ENCODE data around the gene RAB3GAP2. TPM values are rescaled to one million over a fixed set of nuclear protein-coding genes. Genes with fewer than 3 reads are reported as not detected.

The RAB3GAP2 gene, protein sequence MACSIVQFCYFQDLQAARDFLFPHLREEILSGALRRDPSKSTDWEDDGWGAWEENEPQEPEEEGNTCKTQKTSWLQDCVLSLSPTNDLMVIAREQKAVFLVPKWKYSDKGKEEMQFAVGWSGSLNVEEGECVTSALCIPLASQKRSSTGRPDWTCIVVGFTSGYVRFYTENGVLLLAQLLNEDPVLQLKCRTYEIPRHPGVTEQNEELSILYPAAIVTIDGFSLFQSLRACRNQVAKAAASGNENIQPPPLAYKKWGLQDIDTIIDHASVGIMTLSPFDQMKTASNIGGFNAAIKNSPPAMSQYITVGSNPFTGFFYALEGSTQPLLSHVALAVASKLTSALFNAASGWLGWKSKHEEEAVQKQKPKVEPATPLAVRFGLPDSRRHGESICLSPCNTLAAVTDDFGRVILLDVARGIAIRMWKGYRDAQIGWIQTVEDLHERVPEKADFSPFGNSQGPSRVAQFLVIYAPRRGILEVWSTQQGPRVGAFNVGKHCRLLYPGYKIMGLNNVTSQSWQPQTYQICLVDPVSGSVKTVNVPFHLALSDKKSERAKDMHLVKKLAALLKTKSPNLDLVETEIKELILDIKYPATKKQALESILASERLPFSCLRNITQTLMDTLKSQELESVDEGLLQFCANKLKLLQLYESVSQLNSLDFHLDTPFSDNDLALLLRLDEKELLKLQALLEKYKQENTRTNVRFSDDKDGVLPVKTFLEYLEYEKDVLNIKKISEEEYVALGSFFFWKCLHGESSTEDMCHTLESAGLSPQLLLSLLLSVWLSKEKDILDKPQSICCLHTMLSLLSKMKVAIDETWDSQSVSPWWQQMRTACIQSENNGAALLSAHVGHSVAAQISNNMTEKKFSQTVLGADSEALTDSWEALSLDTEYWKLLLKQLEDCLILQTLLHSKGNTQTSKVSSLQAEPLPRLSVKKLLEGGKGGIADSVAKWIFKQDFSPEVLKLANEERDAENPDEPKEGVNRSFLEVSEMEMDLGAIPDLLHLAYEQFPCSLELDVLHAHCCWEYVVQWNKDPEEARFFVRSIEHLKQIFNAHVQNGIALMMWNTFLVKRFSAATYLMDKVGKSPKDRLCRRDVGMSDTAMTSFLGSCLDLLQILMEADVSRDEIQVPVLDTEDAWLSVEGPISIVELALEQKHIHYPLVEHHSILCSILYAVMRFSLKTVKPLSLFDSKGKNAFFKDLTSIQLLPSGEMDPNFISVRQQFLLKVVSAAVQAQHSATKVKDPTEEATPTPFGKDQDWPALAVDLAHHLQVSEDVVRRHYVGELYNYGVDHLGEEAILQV (N-terminal part only)
- total RNA-seq: 15.6 and 21.6 TPM in 2 replicates

DNA sequence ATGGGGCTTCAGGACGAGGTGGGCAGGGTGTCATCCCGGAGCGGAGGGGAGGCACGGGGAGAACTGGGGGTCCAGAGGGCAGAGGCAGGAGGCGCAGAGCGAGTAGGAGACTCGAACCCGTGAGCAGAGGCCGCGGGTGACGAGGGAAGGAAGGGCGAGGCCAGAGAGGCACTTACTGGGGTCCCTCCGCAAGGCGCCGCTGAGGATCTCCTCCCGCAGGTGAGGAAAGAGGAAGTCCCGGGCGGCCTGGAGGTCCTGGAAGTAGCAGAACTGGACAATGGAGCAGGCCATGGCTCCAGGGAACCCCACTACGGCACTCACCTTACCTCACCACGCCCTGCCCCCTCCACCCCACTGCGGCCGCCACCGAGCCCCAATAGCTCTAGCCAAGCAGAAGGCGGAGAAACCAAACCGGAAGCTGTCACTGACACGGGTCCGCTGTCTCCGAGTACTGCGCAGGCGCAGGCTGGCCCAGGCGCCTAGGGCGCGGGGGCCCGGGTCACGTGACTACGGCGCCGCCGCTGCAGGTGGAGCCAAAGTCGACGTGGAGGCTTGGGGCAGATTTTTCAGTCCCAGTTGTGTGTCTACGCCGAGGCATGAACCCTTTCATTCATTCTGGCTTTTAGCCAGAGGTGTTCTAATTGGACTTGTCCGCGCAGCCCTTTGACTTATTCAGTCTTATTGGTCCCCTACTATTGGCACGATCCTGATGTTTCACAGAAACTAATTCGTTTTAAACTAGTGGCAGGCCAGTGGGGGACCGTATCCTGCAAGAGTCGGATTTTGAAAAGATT, at the start of gene RAB3GAP2:
TSS of gene RAB3GAP2 (minus strand) at position 407 of the 794 bp plus-strand sequence. CDS start at position 291, 116 bp downstream.

Other genes starting within 250 kb of the RAB3GAP2 start
- gene EPRS1, start 225.9 kb downstream of the RAB3GAP2 start, total RNA-seq: 80.5 and 95.1 TPM in 2 replicates
- gene BPNT1, start 182.7 kb downstream of the RAB3GAP2 start, total RNA-seq: 21.4 and 30.0 TPM in 2 replicates
- 88.2 TPM in 2 replicates for gene IARS2, start 178.3 kb downstream of the RAB3GAP2 start, total RNA-seq